Left renal pelvis (tissue), 4 donors: ENCODE results near the gene INHBE. TPM values are rescaled to one million over a fixed set of nuclear protein-coding genes. Genes with fewer than 3 reads are reported as not detected.

ENCODE experiments used
- DNase-seq, 4 donors: peaks; one replicate each; pipeline ENCODE4 v3.0.0-alpha.2; 2013; ENCODE audit warnings: low read depth in 4 of 4, low spot score in 3 of 4
- polyA plus RNA-seq, 4 donors: library from polyadenylated mRNA; unstranded; fragments of 120-200 nt; gene quantifications; one replicate each; pipeline ENCODE4 v1.2.1, GENCODE V29; 2013; ENCODE audit not compliant: insufficient read length in 4 of 4

INHBE gene
- polyA plus RNA-seq, 4 donors: 0.36 to 0.78 (median 0.72) TPM

- DNase-seq: no peak
Observed at GRCh38 chr12:57459750-57460467, 4.8 kb downstream of the INHBE start, which contains the start of gene GLI1. Gene GLI1, plus strand, starts transcription at chr12:57459785. Its CDS starts 3,907 bp downstream, at chr12:57463692.

GRCh38 chr12:57460468-57460784 is 5.3 kb downstream of the INHBE start:
- DNase-seq: no peak

GRCh38 chr12:57460841-57461275 is 5.8 kb downstream of the INHBE start:
- DNase-seq: no peak

- DNase-seq: peak in 1 of 4 donors; percentile 66
Observed at GRCh38 chr12:57461276-57461916, 6.3 kb downstream of the INHBE start.

GRCh38 chr12:57461917-57462250 is 6.8 kb downstream of the INHBE start:
- DNase-seq: no peak

GRCh38 chr12:57462251-57462911 is 7.3 kb downstream of the INHBE start:
- DNase-seq: peak in 2 of 4 donors; percentile 82 to 88

- no peak for DNase-seq
Observed at GRCh38 chr12:57462912-57463253, 7.8 kb downstream of the INHBE start.

GRCh38 chr12:57464569-57464968 is 9.5 kb downstream of the INHBE start:
- DNase-seq: no peak

- DNase-seq: no peak
Observed at GRCh38 chr12:57465030-57465746, 10.1 kb downstream of the INHBE start.

- no peak for DNase-seq
Observed at GRCh38 chr12:57465747-57466505, 10.8 kb downstream of the INHBE start.

- DNase-seq: no peak
Observed at GRCh38 chr12:57467212-57467874, 12.2 kb downstream of the INHBE start.

- no peak for DNase-seq
Observed at GRCh38 chr12:57467915-57468314, 12.8 kb downstream of the INHBE start.

GRCh38 chr12:57469296-57470164 is 14.4 kb downstream of the INHBE start:
- no peak for DNase-seq

- DNase-seq: no peak
Observed at GRCh38 chr12:57470286-57470969, 15.3 kb downstream of the INHBE start.

GRCh38 chr12:57470970-57471656 is 16.0 kb downstream of the INHBE start:
- no peak for DNase-seq

- no peak for DNase-seq
Observed at GRCh38 chr12:57471661-57472060, 16.6 kb downstream of the INHBE start.

GRCh38 chr12:57472391-57472790 is 17.3 kb downstream of the INHBE start:
- no peak for DNase-seq

- no peak for DNase-seq
Observed at GRCh38 chr12:57473392-57473791, 18.3 kb downstream of the INHBE start.
